GM23338 (cell line): ENCODE measurements around the gene GJC1. TPM values are rescaled to one million over a fixed set of nuclear protein-coding genes. Genes with fewer than 3 reads are reported as not detected.

Experiments
- ATAC-seq: fragments of 200-7000 bp; cut with Tn5 transposase; 3 replicates; pipeline ENCODE4 v1.9.1; 2020
- DNase-seq: peaks from one replicate; pipeline ENCODE4 v3.0.0-alpha.2; 2015; ENCODE audit warnings: low spot score
- H2AFZ ChIP-seq: fragments of 200-600 bp; sonication (generic); 2 replicates; pipeline ENCODE4 v1.8.0; 2016; ENCODE audit warnings: antibody characterized with exemption, mild to moderate bottlenecking, moderate library complexity
- H3F3A ChIP-seq: fragments of 200-600 bp; sonication (generic); replicated peaks from 2 replicates; pipeline ENCODE4 v1.8.0; 2017; ENCODE audit warnings: antibody characterized with exemption, mixed run types, low read depth
- H3K27ac ChIP-seq: fragments of 200-600 bp; sonication (generic); 2 replicates; pipeline ENCODE4 v1.6.1; 2016; ENCODE audit warnings: low read depth
- H3K27me3 ChIP-seq: fragments of 200-600 bp; sonication (generic); 2 replicates; pipeline ENCODE4 v1.8.0; 2016; ENCODE audit warnings: mild to moderate bottlenecking, mixed run types, moderate library complexity; ENCODE audit not compliant: insufficient read depth
- H3K36me3 ChIP-seq: fragments of 200-600 bp; sonication (generic); 2 replicates; pipeline ENCODE4 v1.8.0; 2016; ENCODE audit warnings: mild to moderate bottlenecking; ENCODE audit not compliant: insufficient read depth
- H3K4me1 ChIP-seq: fragments of 200-600 bp; sonication (generic); 2 replicates; pipeline ENCODE4 v1.8.0; 2016; ENCODE audit warnings: mild to moderate bottlenecking, moderate library complexity; ENCODE audit not compliant: insufficient read depth
- H3K4me2 ChIP-seq: fragments of 200-600 bp; sonication (generic); 2 replicates; pipeline ENCODE4 v1.7.1; 2017; ENCODE audit warnings: mixed run types
- H3K4me3 ChIP-seq: fragments of 200-600 bp; sonication (generic); 2 replicates; pipeline ENCODE4 v1.6.1; 2016; ENCODE audit warnings: mixed run types
- H3K79me2 ChIP-seq: fragments of 200-600 bp; sonication (generic); replicated peaks from 2 replicates; pipeline ENCODE4 v1.8.0; 2017; ENCODE audit warnings: mild to moderate bottlenecking; ENCODE audit not compliant: insufficient read depth
- H3K9me2 ChIP-seq: fragments of 200-600 bp; sonication (generic); 2 replicates; pipeline ENCODE4 v1.8.0; 2017; ENCODE audit not compliant: insufficient read depth
- H4K20me1 ChIP-seq: fragments of 200-600 bp; sonication (generic); replicated peaks from 2 replicates; pipeline ENCODE4 v1.8.0; 2017; ENCODE audit warnings: mild to moderate bottlenecking; ENCODE audit not compliant: insufficient read depth
- H3K27ac Mint-ChIP-seq: 2 replicates; pipeline ENCODE4 v1.8.0; 2020; ENCODE audit warnings: inconsistent platforms, mild to moderate bottlenecking, moderate library complexity, mixed read lengths
- H3K27me3 Mint-ChIP-seq: 3 replicates; pipeline ENCODE4 v1.8.0; 2022; ENCODE audit warnings: low read depth, mild to moderate bottlenecking, moderate library complexity, mixed read lengths, inconsistent platforms; ENCODE audit not compliant: insufficient read depth, poor library complexity
- H3K36me3 Mint-ChIP-seq: 3 replicates; pipeline ENCODE4 v1.8.0; 2021; ENCODE audit warnings: low read depth, mild to moderate bottlenecking, inconsistent platforms, moderate library complexity, mixed read lengths
- H3K4me1 Mint-ChIP-seq: 3 replicates; pipeline ENCODE4 v1.8.0; 2020; ENCODE audit warnings: mild to moderate bottlenecking, inconsistent platforms, mixed read lengths
- H3K4me3 Mint-ChIP-seq: 3 replicates; pipeline ENCODE4 v1.8.0; 2021; ENCODE audit warnings: moderate library complexity, mild to moderate bottlenecking, inconsistent platforms, mixed read lengths
- H3K9me3 Mint-ChIP-seq: 3 replicates; pipeline ENCODE4 v1.8.0; 2020; ENCODE audit warnings: moderate library complexity, mild to moderate bottlenecking, inconsistent platforms, mixed read lengths
- CREB1 ChIP-seq: fragments of 250-450 bp; sonication (Bioruptor Pico); IDR thresholded peaks from 2 replicates; pipeline ENCODE4 v1.5.0; 2020; ENCODE audit warnings: low read depth, mild to moderate bottlenecking, moderate library complexity
- ETS1 ChIP-seq: IDR thresholded peaks from 2 replicates; pipeline ENCODE4 v1.6.1; 2016; ENCODE audit warnings: antibody characterized with exemption
- EZH2 ChIP-seq: fragments of 200-600 bp; sonication (generic); IDR thresholded peaks from one replicate; pipeline ENCODE4 v1.8.0; 2017; ENCODE audit warnings: antibody characterized with exemption, mild to moderate bottlenecking, low read depth; ENCODE audit not compliant: unreplicated experiment
- EZH2phosphoT487 ChIP-seq: fragments of 200-600 bp; sonication (generic); IDR thresholded peaks from one replicate; pipeline ENCODE4 v1.8.1; 2018; ENCODE audit warnings: antibody characterized with exemption; ENCODE audit not compliant: unreplicated experiment
- JUNB ChIP-seq: IDR thresholded peaks from one replicate; pipeline ENCODE4 v1.6.1; 2016; ENCODE audit warnings: antibody characterized with exemption; ENCODE audit not compliant: unreplicated experiment
- NANOG ChIP-seq: IDR thresholded peaks from 2 replicates; pipeline ENCODE4 v1.6.1; 2016; ENCODE audit warnings: antibody characterized with exemption, borderline replicate concordance
- POLR2AphosphoS5 ChIP-seq: IDR thresholded peaks from 2 replicates; pipeline ENCODE4 v1.6.1; 2016; ENCODE audit warnings: antibody characterized with exemption, low read depth
- REST ChIP-seq: IDR thresholded peaks from one replicate; pipeline ENCODE4 v1.6.1; 2018; ENCODE audit warnings: antibody characterized with exemption; ENCODE audit not compliant: unreplicated experiment
- STAT1 ChIP-seq: IDR thresholded peaks from one replicate; pipeline ENCODE4 v1.6.1; 2016; ENCODE audit warnings: antibody characterized with exemption; ENCODE audit not compliant: unreplicated experiment
- ZNF114 ChIP-seq: fragments of 250-450 bp; sonication (Bioruptor Pico); IDR thresholded peaks from 2 replicates; pipeline ENCODE4 v1.5.0; 2020; ENCODE audit warnings: mild to moderate bottlenecking, moderate library complexity
- ZNF331 ChIP-seq: fragments of 250-450 bp; sonication (Bioruptor Pico); IDR thresholded peaks from 2 replicates; pipeline ENCODE4 v1.5.0; 2020; ENCODE audit warnings: low read depth, mild to moderate bottlenecking, moderate library complexity
- polyA plus RNA-seq: library from polyadenylated mRNA; unstranded; fragments of >200 nt; fragmentation: Nextera tagmentation; extraction: Ambion mirVana; gene quantifications from 2 replicates; pipeline ENCODE4 v1.2.1, GENCODE V29; 2016
- total RNA-seq: library from RNA; depleted of rRNA; stranded (reverse); fragments of >200 nt; shearing (Covaris generic); gene quantifications from 2 replicates; pipeline ENCODE4 v1.2.3, GENCODE V29; 2014
- TF ChIP-seq, protein P1 (sequence below): fragments of 250-450 bp; sonication (Bioruptor Pico); IDR thresholded peaks from 2 replicates; pipeline ENCODE4 v1.5.0; 2020; ENCODE audit warnings: mild to moderate bottlenecking, moderate library complexity
- TF ChIP-seq, protein P2 (sequence below), 2 experiments: fragments of 200-600 bp in 1 of 2; sonication (generic) in 1 of 2; conservative IDR thresholded peaks; 2 replicates each; pipeline versions ENCODE4 v1.5.1 to v1.6.1; 2016 to 2017; ENCODE audit warnings: antibody characterized with exemption in 2 of 2, low read depth in 2 of 2, mild to moderate bottlenecking in 2 of 2, moderate library complexity in 1 of 2

Gene GJC1
- total and polyA plus RNA-seq, 2 experiments from 2014 or later, result 34.7 to 99.2 TPM

GRCh38 chr17:44749076-44749979, 80.8 kb downstream of the GJC1 start:
- 0 out of 2 replicates have a peak, but pooled peaks cover 2% of the 10 kb centered on the region for H4K20me1 ChIP-seq
- H3K27me3 Mint-ChIP-seq, result peaks cover 17% of the 10 kb centered on the region
- DNase-seq (no peak), ATAC-seq (peak; percentile 28)
- H3K9me3 Mint-ChIP-seq, result no peaks in the 10 kb centered on the region
- H3K79me2 ChIP-seq, result no peaks in the 10 kb centered on the region
- peaks cover 40% of the 10 kb centered on the region for H3K36me3 Mint-ChIP-seq
- H3K4me3 ChIP-seq, result no peak overlapping the region
- H2AFZ ChIP-seq, result no peak overlapping the region
- H3K4me2 ChIP-seq, result no peak overlapping the region
- H3K27ac Mint-ChIP-seq, result no peak overlapping the region
- TF ChIP-seq EZH2phosphoT487 (no peak), JUNB (no peak), NANOG (no peak), ETS1 (no peak), POLR2AphosphoS5 (no peak), STAT1 (no peak), EZH2 (no peak), REST (no peak), ZNF114 (CRISPR knock-in tag) (no peak), CREB1 (CRISPR knock-in tag) (no peak), ZNF331 (CRISPR knock-in tag) (no peak)
- TF ChIP-seq, protein P1, sequence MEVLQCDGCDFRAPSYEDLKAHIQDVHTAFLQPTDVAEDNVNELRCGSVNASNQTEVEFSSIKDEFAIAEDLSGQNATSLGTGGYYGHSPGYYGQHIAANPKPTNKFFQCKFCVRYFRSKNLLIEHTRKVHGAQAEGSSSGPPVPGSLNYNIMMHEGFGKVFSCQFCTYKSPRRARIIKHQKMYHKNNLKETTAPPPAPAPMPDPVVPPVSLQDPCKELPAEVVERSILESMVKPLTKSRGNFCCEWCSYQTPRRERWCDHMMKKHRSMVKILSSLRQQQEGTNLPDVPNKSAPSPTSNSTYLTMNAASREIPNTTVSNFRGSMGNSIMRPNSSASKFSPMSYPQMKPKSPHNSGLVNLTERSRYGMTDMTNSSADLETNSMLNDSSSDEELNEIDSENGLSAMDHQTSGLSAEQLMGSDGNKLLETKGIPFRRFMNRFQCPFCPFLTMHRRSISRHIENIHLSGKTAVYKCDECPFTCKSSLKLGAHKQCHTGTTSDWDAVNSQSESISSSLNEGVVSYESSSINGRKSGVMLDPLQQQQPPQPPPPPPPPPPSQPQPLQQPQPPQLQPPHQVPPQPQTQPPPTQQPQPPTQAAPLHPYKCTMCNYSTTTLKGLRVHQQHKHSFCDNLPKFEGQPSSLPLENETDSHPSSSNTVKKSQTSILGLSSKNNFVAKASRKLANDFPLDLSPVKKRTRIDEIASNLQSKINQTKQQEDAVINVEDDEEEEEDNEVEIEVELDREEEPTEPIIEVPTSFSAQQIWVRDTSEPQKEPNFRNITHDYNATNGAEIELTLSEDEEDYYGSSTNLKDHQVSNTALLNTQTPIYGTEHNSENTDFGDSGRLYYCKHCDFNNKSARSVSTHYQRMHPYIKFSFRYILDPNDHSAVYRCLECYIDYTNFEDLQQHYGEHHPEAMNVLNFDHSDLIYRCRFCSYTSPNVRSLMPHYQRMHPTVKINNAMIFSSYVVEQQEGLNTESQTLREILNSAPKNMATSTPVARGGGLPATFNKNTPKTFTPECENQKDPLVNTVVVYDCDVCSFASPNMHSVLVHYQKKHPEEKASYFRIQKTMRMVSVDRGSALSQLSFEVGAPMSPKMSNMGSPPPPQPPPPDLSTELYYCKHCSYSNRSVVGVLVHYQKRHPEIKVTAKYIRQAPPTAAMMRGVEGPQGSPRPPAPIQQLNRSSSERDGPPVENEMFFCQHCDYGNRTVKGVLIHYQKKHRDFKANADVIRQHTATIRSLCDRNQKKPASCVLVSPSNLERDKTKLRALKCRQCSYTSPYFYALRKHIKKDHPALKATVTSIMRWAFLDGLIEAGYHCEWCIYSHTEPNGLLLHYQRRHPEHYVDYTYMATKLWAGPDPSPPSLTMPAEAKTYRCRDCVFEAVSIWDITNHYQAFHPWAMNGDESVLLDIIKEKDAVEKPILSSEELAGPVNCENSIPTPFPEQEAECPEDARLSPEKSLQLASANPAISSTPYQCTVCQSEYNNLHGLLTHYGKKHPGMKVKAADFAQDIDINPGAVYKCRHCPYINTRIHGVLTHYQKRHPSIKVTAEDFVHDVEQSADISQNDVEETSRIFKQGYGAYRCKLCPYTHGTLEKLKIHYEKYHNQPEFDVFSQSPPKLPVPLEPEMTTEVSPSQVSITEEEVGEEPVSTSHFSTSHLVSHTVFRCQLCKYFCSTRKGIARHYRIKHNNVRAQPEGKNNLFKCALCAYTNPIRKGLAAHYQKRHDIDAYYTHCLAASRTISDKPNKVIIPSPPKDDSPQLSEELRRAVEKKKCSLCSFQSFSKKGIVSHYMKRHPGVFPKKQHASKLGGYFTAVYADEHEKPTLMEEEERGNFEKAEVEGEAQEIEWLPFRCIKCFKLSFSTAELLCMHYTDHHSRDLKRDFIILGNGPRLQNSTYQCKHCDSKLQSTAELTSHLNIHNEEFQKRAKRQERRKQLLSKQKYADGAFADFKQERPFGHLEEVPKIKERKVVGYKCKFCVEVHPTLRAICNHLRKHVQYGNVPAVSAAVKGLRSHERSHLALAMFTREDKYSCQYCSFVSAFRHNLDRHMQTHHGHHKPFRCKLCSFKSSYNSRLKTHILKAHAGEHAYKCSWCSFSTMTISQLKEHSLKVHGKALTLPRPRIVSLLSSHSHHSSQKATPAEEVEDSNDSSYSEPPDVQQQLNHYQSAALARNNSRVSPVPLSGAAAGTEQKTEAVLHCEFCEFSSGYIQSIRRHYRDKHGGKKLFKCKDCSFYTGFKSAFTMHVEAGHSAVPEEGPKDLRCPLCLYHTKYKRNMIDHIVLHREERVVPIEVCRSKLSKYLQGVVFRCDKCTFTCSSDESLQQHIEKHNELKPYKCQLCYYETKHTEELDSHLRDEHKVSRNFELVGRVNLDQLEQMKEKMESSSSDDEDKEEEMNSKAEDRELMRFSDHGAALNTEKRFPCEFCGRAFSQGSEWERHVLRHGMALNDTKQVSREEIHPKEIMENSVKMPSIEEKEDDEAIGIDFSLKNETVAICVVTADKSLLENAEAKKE (CRISPR knock-in tag), result no peak
- TF ChIP-seq, protein P2, sequence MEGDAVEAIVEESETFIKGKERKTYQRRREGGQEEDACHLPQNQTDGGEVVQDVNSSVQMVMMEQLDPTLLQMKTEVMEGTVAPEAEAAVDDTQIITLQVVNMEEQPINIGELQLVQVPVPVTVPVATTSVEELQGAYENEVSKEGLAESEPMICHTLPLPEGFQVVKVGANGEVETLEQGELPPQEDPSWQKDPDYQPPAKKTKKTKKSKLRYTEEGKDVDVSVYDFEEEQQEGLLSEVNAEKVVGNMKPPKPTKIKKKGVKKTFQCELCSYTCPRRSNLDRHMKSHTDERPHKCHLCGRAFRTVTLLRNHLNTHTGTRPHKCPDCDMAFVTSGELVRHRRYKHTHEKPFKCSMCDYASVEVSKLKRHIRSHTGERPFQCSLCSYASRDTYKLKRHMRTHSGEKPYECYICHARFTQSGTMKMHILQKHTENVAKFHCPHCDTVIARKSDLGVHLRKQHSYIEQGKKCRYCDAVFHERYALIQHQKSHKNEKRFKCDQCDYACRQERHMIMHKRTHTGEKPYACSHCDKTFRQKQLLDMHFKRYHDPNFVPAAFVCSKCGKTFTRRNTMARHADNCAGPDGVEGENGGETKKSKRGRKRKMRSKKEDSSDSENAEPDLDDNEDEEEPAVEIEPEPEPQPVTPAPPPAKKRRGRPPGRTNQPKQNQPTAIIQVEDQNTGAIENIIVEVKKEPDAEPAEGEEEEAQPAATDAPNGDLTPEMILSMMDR (conservative IDR thresholded peaks at IDR 0.05; ENCODE audit: low read depth in 2 of 2), result no peak
- no peaks in the 10 kb centered on the region for H3K36me3 ChIP-seq
- H3F3A ChIP-seq, result no peaks in the 10 kb centered on the region
- no peak overlapping the region for H3K4me3 Mint-ChIP-seq
- peaks cover 9% of the 10 kb centered on the region for H3K4me1 Mint-ChIP-seq
- no peaks in the 10 kb centered on the region for H3K27me3 ChIP-seq
- H3K9me2 ChIP-seq, result no peaks in the 10 kb centered on the region
- no peaks in the 10 kb centered on the region; the same call in 1 of the 2 replicates for H3K4me1 ChIP-seq
- no peak overlapping the region for H3K27ac ChIP-seq
